Hematopoietic multipotent progenitor cell treated with erythropoietin and hydrocortisone succinate and interleukin-3 and kit ligand, for 17 days (in vitro differentiated cells): Measurements from ENCODE around the gene BLACAT1.
"Not testable (repeated sequence)": the region's sequence is repeated elsewhere in the genome, so short reads cannot be mapped to it uniquely, and the experiment has no call there.

ENCODE experiments used
- DNase-seq: peaks from one replicate; pipeline ENCODE4 v3.0.0-alpha.2; 2015; ENCODE audit warnings: low spot score

Gene BLACAT1

GRCh38 chr1:205483372-205483771, 27.5 kb upstream of the BLACAT1 start:
- DNase-seq = no peak

GRCh38 chr1:205482587-205482986, 26.7 kb upstream of the BLACAT1 start:
- not testable (repeated sequence) for DNase-seq

GRCh38 chr1:205481629-205482151, 25.8 kb upstream of the BLACAT1 start:
- DNase-seq = no peak

- DNase-seq = no peak
These were observed 25.4 kb upstream of the BLACAT1 start for GRCh38 chr1:205481218-205481617.

- no peak for DNase-seq
These were observed 24.6 kb upstream of the BLACAT1 start for GRCh38 chr1:205480349-205480985.

GRCh38 chr1:205478985-205479384, 23.1 kb upstream of the BLACAT1 start:
- DNase-seq = not testable (repeated sequence)

GRCh38 chr1:205477759-205478247, 22.0 kb upstream of the BLACAT1 start:
- DNase-seq = no peak

GRCh38 chr1:205477121-205477758, 21.4 kb upstream of the BLACAT1 start:
- DNase-seq = no peak

GRCh38 chr1:205476648-205477047, 20.8 kb upstream of the BLACAT1 start:
- no peak for DNase-seq

GRCh38 chr1:205475855-205476254, 20.0 kb upstream of the BLACAT1 start:
- no peak for DNase-seq

- no peak for DNase-seq
These were observed 18.7 kb upstream of the BLACAT1 start for GRCh38 chr1:205474571-205474970.

GRCh38 chr1:205473966-205474365, 18.1 kb upstream of the BLACAT1 start:
- DNase-seq = no peak

- no peak for DNase-seq
These were observed 17.6 kb upstream of the BLACAT1 start for GRCh38 chr1:205473475-205473874.

- no peak for DNase-seq
These were observed 17.0 kb upstream of the BLACAT1 start for GRCh38 chr1:205472737-205473441.

GRCh38 chr1:205470131-205470530, 14.3 kb upstream of the BLACAT1 start:
- no peak for DNase-seq

GRCh38 chr1:205466595-205467220, 10.9 kb upstream of the BLACAT1 start:
- DNase-seq = no peak

GRCh38 chr1:205465392-205465791, 9.5 kb upstream of the BLACAT1 start:
- DNase-seq = no peak

GRCh38 chr1:205458777-205459566, 3.1 kb upstream of the BLACAT1 start:
- no peak for DNase-seq

GRCh38 chr1:205456868-205457745, 1.3 kb upstream of the BLACAT1 start:
- DNase-seq = no peak

- no peak for DNase-seq
These were observed 580 bp upstream of the BLACAT1 start for GRCh38 chr1:205456383-205456867.
